HG03439 (cell line): ENCODE results near the gene CDC45.

Source experiments
- ATAC-seq: cut with Tn5 transposase; IDR thresholded peaks from one replicate; pipeline ENCODE4 v1.9.1; 2021; ENCODE audit warnings: mild to moderate bottlenecking, moderate library complexity; ENCODE audit not compliant: unreplicated experiment

CDC45 gene

DNA sequence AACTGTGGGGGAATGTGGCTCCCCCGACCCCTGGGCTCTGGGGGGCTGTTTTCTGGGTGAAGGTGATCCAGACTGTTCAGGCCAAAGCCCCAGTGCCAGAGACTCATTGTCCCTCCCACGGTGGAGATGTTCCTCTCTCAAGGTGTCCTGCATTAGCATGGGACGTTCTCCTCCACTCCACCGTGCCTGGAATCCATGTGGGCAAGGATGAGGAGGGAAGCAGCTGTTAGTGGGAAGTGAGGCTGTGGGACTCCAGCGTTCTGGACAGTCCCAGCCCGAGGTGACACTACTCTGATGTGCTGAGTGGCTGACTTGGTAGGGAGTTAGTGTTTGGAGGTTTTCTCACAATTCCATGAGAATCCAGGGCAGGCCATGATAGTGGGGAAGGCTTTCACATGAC is 75.9 kb downstream of the CDC45 start:
- no peak for ATAC-seq

- no peak for ATAC-seq
These were observed 77.3 kb downstream of the CDC45 start for GRCh38 chr22:19556963-19557545.

- no peak for ATAC-seq
These were observed 79.6 kb downstream of the CDC45 start for GRCh38 chr22:19559324-19559811.

- ATAC-seq, result no peak
These were observed 80.2 kb downstream of the CDC45 start for GRCh38 chr22:19559956-19560355.

DNA sequence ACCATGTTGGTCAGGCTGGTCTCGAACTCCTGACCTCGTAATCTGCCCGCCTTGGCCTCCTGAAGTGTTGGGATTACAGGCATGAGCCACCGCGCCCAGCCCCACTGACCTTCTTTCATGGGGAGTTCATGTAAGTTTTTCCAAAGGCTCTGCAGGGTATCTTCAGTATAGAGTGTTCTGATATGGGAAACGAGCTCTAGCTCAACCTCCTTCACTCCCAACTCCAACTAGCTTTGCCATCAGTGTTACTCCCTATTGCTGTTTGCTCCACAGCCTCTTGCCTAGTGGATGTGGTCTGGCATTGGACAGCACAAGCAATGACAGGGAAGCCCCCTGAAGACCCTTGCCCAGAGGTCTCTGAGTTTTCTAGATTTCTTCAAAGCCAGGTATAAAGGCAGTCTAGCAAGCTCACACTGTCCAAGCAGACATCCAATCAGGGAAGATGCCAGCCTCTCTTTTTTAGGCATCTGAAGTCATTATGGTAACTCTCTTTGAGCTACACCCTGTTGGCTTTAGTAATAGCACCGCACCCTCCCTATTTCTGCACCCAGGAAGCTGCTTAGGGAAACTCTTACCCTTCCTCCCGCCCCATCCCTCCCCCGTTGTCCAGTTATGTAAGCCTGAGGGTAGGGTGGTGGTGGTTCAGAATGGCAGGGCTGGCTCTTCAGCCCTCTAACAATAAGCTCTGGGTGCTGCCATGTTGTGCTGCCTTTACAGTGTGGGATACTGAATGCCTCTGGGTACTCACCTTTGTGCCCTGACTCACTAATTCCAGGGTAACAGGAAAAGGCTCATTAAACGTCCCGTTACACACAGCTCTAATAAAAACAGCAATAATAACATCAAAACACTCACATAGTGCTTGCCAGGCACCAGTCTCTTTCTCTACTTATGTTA is 85.9 kb downstream of the CDC45 start:
- ATAC-seq, result no peak

DNA sequence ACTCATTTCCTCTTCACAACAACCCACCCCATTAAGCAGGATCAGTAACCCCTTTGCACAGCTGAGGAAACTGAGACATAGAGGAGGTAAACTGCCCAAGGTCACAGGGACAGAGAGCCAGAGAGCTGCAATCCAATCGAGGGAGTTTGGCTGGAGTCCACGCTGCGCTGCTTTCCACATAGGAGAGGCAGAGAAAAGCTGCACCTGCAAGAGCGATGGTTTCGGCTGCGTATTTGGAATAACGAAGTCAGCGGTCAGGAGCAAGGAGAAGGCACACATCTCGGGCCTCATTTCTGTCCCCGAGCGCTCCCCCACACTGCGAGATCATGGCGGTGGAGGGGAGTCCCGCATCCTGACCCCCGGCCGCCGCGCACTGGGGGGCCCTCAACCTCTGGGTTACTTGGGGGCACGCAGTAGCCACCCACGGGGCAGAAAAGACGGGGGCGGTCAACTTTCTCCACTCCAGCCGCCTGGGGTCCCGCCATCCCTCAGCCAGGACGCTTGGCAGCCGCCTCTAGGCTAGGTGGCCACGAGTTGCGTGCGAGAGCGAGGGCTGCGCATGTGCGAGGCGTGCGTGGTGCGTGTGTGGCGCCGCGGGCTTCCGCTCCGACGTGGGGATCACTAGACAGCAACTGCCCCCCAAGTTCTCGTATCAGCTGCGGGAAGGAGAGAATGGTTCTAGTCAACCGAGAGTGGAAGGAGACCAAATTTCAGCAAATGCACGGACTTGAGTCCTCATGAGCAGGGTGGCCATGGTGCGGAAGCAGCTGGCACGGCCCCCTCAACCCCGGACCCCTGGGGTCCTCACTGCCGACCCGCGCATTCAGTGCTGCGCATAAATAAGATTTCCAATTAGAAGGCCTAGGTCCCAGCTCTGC is 86.8 kb downstream of the CDC45 start:
- ATAC-seq, result no peak

- no peak for ATAC-seq
These were observed 87.7 kb downstream of the CDC45 start for GRCh38 chr22:19567157-19568009.

DNA sequence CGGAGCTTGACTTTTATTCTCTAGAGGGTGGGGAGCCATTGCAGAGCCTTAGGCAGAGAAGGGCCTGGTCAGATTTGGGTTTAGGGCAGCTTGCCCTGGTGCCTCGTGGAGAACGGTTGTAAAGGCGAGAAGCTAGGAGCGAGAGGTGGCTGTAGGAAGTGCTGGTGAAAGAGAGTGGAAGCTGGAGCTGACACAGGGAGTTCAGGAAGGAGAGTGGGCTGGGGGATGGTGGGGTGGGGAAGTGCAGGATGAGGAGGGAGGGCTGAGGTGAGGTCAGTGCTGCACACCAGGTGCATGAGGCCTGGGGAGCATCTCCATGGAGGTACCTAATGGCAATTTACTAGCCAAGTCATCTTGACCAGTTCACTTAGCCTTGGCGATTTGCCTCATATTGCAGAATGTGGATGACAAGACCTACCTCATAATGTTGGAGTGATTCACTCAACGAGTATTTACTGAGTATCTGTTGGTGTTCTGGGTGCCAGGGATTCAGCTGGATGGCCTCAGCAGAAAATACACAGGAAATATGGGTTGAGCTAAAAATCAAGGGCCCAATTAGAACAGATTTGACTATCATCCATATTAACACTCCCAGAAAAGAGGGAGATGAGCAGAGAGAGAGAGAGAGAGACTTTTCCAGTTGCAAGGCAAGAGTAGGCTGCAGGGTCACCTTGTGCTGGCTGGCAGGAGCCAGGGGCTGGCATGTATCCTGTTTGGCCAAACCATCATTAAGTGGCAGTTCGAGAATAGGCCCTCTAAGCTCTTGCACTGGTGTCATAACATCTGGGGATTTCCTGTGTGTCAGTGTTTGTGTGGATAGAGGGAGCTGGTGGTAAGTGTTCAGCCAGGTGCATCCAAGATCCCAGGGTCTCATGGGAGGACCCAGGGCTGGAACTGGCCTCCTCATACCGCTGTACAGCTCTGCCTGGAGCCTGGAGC is 88.9 kb downstream of the CDC45 start:
- ATAC-seq, result no peak

DNA sequence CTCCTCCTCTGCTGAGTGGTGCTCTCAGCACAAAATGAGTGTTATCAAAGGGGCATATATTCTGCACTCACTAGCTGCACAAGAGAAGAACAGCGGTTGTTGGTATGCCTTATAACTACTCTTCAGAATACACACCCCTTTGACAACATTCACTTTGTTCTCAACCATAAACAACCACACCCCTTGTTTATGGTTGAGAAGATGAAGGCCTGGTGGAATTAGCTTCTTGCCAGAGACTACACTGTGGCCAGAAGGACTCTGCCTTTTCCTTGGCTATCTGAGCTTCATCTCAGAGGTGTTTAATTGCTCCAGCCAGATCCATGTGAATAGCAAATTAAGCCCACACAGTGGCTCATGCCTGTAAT is 89.5 kb downstream of the CDC45 start:
- ATAC-seq, result no peak

DNA sequence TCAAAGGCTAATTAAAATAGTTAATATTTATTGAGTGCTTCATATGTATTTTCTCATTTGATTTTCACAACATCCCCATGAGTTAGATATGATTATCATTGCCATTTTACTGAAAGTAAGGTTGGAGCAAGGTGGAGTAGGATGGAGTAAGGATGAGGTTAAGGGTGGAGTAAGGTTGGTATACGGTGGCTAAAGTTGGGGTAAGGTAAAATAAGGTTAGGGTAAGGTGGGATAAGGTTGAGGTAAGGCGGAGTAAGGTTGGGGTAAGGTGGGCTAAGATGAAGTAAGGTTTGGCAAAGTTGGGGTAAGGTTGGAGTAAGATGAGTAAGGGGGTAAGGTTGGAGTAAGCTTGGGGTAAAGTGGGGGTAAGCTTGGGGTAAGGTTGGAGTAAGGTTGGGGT is 90.3 kb downstream of the CDC45 start:
- no peak for ATAC-seq
